ENCODE measurements around the gene SCGB1D4. TPM values are rescaled to one million over a fixed set of nuclear protein-coding genes. Genes with fewer than 3 reads are reported as not detected.
"Not testable (repeated sequence)": the region's sequence is repeated elsewhere in the genome, so short reads cannot be mapped to it uniquely, and the experiment has no call there.

The SCGB1D4 gene
- polyA plus RNA-seq, 1 donor (not counting 4 experiments of a cell fraction or from before 2014, with no cell fraction given), result not detected

DNA sequence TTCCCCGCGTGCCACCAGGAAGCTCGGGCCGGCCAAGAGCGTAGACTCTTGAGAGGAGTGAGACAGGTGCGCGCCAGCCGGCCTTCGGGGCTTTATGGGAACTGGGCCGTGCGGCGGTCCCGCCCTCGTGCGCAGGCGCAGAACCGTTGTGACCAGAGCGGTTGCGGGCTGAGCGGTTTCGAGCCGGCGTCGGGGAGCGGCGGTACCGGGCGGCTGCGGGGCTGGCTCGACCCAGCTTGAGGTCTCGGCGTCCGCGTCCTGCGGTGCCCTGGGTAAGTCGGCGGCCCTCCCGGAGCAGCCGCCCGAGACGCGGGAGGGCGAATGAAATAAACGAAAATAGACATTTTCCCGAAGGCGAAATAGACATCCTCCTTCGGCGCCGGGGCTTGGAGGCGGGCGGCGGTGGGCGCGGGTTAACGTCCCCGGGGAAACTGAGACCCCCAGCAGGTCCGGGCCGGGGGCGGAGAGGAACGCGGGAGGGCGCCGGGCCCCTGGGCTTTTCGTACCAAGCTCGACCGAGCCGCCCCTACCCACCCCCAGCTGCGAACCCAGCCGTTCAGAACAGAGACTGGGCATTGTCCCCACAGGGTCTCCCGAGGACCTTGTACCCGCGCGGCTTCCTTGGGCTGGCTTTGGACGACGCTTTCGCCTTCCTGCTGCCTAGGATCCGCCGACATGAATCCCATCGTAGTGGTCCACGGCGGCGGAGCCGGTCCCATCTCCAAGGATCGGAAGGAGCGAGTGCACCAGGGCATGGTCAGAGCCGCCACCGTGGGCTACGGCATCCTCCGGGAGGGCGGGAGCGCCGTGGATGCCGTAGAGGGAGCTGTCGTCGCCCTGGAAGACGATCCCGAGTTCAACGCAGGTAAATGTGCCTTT, 38.7 kb upstream of the SCGB1D4 start, which contains the start of gene ASRGL1:
Gene ASRGL1 (plus strand): TSS at position 146 of the 879 bp plus-strand sequence. CDS start 530 bp downstream, at position 676.
- Histone ChIP-seq H3K79me2 (ENCODE audit: control insufficient read depth, insufficient read depth, low read length) (no peaks in the 10 kb centered on the region), H3K4me1 (ENCODE audit: control insufficient read depth, extremely low read depth, insufficient read depth, low read length) (peaks cover 7% of the 10 kb centered on the region), H3K9me3 (ENCODE audit: control insufficient read depth, low read depth, low read length) (no peaks in the 10 kb centered on the region), H3K4me3 (ENCODE audit: control insufficient read depth in 2 of 3, extremely low read depth in 1 of 3, insufficient read depth in 2 of 3, low read depth in 1 of 3, low read length in 3 of 3) (peak within 1 kb of the TSS; percentile 41 to 71 (median 68)), H3K9ac (ENCODE audit: control insufficient read depth, extremely low read depth, insufficient read depth, low read length) (no peak within 1 kb of the TSS), H2AFZ (ENCODE audit: control insufficient read depth, low read length) (peak within 1 kb of the TSS; percentile 80), H3K9me1 (ENCODE audit: control insufficient read depth, extremely low read depth, insufficient read depth, low read length) (no peaks in the 10 kb centered on the region), H4K20me1 (ENCODE audit: control insufficient read depth, extremely low read depth, insufficient read depth, low read length) (no peaks in the 10 kb centered on the region), H3K27ac (ENCODE audit: control insufficient read depth, insufficient read depth, low read length) (no peak within 1 kb of the TSS), H3K27me3 (ENCODE audit: control insufficient read depth, extremely low read depth, insufficient read depth, low read length) (peaks cover 28% of the 10 kb centered on the region), H3K4me2 (ENCODE audit: control insufficient read depth, extremely low read depth, insufficient read depth, low read depth, low read length) (peak within 1 kb of the TSS; percentile 91), H3K36me3 (ENCODE audit: control insufficient read depth in 2 of 2, extremely low read depth in 1 of 2, insufficient read depth in 2 of 2, low read length in 2 of 2) (no peaks in the 10 kb centered on the region)
- peak; percentile 74 for TF ChIP-seq EZH2 (IDR thresholded peaks at IDR 0.05; ENCODE audit: low read length)
- TF ChIP-seq, protein P1, sequence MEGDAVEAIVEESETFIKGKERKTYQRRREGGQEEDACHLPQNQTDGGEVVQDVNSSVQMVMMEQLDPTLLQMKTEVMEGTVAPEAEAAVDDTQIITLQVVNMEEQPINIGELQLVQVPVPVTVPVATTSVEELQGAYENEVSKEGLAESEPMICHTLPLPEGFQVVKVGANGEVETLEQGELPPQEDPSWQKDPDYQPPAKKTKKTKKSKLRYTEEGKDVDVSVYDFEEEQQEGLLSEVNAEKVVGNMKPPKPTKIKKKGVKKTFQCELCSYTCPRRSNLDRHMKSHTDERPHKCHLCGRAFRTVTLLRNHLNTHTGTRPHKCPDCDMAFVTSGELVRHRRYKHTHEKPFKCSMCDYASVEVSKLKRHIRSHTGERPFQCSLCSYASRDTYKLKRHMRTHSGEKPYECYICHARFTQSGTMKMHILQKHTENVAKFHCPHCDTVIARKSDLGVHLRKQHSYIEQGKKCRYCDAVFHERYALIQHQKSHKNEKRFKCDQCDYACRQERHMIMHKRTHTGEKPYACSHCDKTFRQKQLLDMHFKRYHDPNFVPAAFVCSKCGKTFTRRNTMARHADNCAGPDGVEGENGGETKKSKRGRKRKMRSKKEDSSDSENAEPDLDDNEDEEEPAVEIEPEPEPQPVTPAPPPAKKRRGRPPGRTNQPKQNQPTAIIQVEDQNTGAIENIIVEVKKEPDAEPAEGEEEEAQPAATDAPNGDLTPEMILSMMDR (optimal IDR thresholded peaks at IDR 0.05 in 1 of 3, IDR thresholded peaks at IDR 0.05 in 1 of 3, conservative IDR thresholded peaks at IDR 0.05 in 1 of 3; ENCODE audit: extremely low read depth in 1 of 3, insufficient read depth in 2 of 3, low read length in 3 of 3), result no peak
- no peak for FAIRE-seq
- no peak for DNase-seq (ENCODE audit: low read depth, low spot score)
- dilution Hi-C loops (cut with MboI; ENCODE audit: extremely low pct_ligation_motif_present, low sequenced_read_pairs), result no loop called here

- H3K9me3 ChIP-seq (ENCODE audit: control insufficient read depth, low read depth, low read length); H3K4me1 ChIP-seq (ENCODE audit: control insufficient read depth, extremely low read depth, insufficient read depth, low read length); H3K9me1 ChIP-seq (ENCODE audit: control insufficient read depth, extremely low read depth, insufficient read depth, low read length); H3K27ac ChIP-seq (ENCODE audit: control insufficient read depth, insufficient read depth, low read length); FAIRE-seq; H3K9ac ChIP-seq (ENCODE audit: control insufficient read depth, extremely low read depth, insufficient read depth, low read length); dilution Hi-C loops (cut with MboI; ENCODE audit: extremely low pct_ligation_motif_present, low sequenced_read_pairs); DNase-seq (ENCODE audit: low read depth, low spot score); H3K79me2 ChIP-seq (ENCODE audit: control insufficient read depth, insufficient read depth, low read length); H3K36me3 ChIP-seq (ENCODE audit: control insufficient read depth in 2 of 2, extremely low read depth in 1 of 2, insufficient read depth in 2 of 2, low read length in 2 of 2); H4K20me1 ChIP-seq (ENCODE audit: control insufficient read depth, extremely low read depth, insufficient read depth, low read length): not testable (repeated sequence)
- peak overlapping the region; percentile 91 for H3K4me2 ChIP-seq (ENCODE audit: control insufficient read depth, extremely low read depth, insufficient read depth, low read depth, low read length)
- H3K27me3 ChIP-seq (ENCODE audit: control insufficient read depth, extremely low read depth, insufficient read depth, low read length), result peaks cover 28% of the 10 kb centered on the region
- peak overlapping the region; percentile 80 for H2AFZ ChIP-seq (ENCODE audit: control insufficient read depth, low read length)
- H3K4me3 ChIP-seq (ENCODE audit: control insufficient read depth in 2 of 3, extremely low read depth in 1 of 3, insufficient read depth in 2 of 3, low read depth in 1 of 3, low read length in 3 of 3), result peak overlapping the region; percentile 41 to 71 (median 68)
Observed at GRCh38 chr11:62336949-62337302, 38.1 kb upstream of the SCGB1D4 start.
